Stomach (tissue), 9 donors: Measurements from ENCODE around the gene STK36. TPM values are rescaled to one million over a fixed set of nuclear protein-coding genes. Genes with fewer than 3 reads are reported as not detected.
A peak's percentile ranks its signal among the peaks of the same experiment; 100 is the strongest.

Experiments used
- DNase-seq, 2 donors: peaks; one replicate each; pipeline versions ENCODE4 v3.0.0 to v3.0.0-alpha.2; 2013 to 2019
- H3K27ac ChIP-seq, 5 donors: fragments of 200-600 bp in 4 of 5; sonication (generic) in 4 of 5; one replicate each; pipeline ENCODE4 v1.5.1; 2013 to 2019; ENCODE audit warnings: mild to moderate bottlenecking in 1 of 5, moderate library complexity in 1 of 5
- H3K27me3 ChIP-seq, 3 donors: fragments of 200-600 bp; sonication (generic); one replicate each; pipeline ENCODE4 v1.5.1; 2017 to 2019; ENCODE audit warnings: mixed run types in 1 of 3
- H3K36me3 ChIP-seq, 4 donors: fragments of 200-600 bp; sonication (generic); 1 replicate in 3 of 4; 2 replicates in 1 of 4; pipeline ENCODE4 v1.5.1; 2016 to 2019
- H3K4me1 ChIP-seq, 4 donors: fragments of 200-600 bp; sonication (generic); one replicate each; pipeline ENCODE4 v1.5.1; 2016 to 2019
- H3K4me3 ChIP-seq, 4 donors: fragments of 200-600 bp; sonication (generic) in 3 of 4; one replicate each; pipeline ENCODE4 v1.5.1; 2016 to 2019; ENCODE audit warnings: mild to moderate bottlenecking in 1 of 4
- H3K9me3 ChIP-seq, 4 donors: fragments of 200-600 bp; sonication (generic); one replicate each; pipeline ENCODE4 v1.5.1; 2016 to 2019
- CTCF ChIP-seq, 7 experiments: fragments of 450-650 bp in 4 of 7; fragments of 200-600 bp in 3 of 7; sonication (generic) in 3 of 7; IDR thresholded peaks; one replicate each; pipeline ENCODE4 v1.5.1; 2016 to 2019; ENCODE audit warnings: antibody characterized with exemption in 7 of 7, control low read depth in 2 of 7, mild to moderate bottlenecking in 1 of 7
- EP300 ChIP-seq: sonication (generic); formaldehyde crosslinking; IDR thresholded peaks from one replicate; pipeline ENCODE4 v1.6.1; 2017; ENCODE audit warnings: antibody characterized with exemption
- POLR2A ChIP-seq, 4 donors: fragments of 450-650 bp; IDR thresholded peaks; one replicate each; pipeline ENCODE4 v1.6.1; 2016; ENCODE audit warnings: antibody characterized with exemption in 4 of 4, control low read depth in 2 of 4, mild to moderate bottlenecking in 1 of 4, moderate library complexity in 1 of 4
- POLR2AphosphoS5 ChIP-seq, 3 donors: sonication (generic); formaldehyde crosslinking; IDR thresholded peaks; one replicate each; pipeline ENCODE4 v1.6.1; 2016; ENCODE audit warnings: antibody characterized with exemption in 3 of 3
- WGBS, 5 donors: extraction: QIAGEN DNeasy Blood & Tissue Kit in 3 of 5; methylation state at CpG; one replicate each; pipeline versions ENCODE4 v1.1.5 to v1.1.7; 2013 to 2018; 5-methylcytosine and 5-hydroxymethylcytosine counted together
- intact Hi-C: fragments of 100-400 bp; cut with DNase I; formaldehyde crosslinking; loops from one replicate; pipeline ENCODE4 v1.15.1; 2023; ENCODE audit warnings: low total_unique reads
- polyA plus RNA-seq, 3 donors: library from polyadenylated mRNA; stranded (reverse); fragments of 200-250 nt; gene quantifications; one replicate each; pipeline ENCODE4 v1.2.3, GENCODE V29; 2013
- total RNA-seq, 5 donors: library from RNA; depleted of rRNA; stranded (reverse); fragments of >200 nt; gene quantifications; one replicate each; pipeline versions ENCODE4 v1.1.0 to v1.2.3, GENCODE V29; 2014 to 2016
- donor health status: healthy with polysubstance abuse.
- donor health status: Bipolar disorder and iron deficiency.
- donor health status: healthy.

STK36 gene
- total and polyA plus RNA-seq, 8 donors, result 3.8 to 253 (median 27.6) TPM

GRCh38 chr2:218710687-218711549 is 39.0 kb downstream of the STK36 start, which contains the start of gene TTLL4:
Gene TTLL4, plus strand, starts transcription at chr2:218710835. Its CDS starts 26,842 bp downstream, at chr2:218737677.
- peaks cover 10 to 38% (median 20%) of the 10 kb centered on the region in 4 donors for H3K4me1 ChIP-seq
- DNase-seq, result peak; percentile 99
- TF ChIP-seq EP300 (no peak), CTCF (IDR thresholded peaks at IDR 0.05) (peak in 5 of 7 experiments; percentile 76 to 93 (median 88)), POLR2A (IDR thresholded peaks at IDR 0.05) (peak in 1 of 4 donors; percentile 19), POLR2AphosphoS5 (IDR thresholded peaks at IDR 0.05) (peak; percentile 87 to 96 (median 92))
- WGBS, 5 donors, result 0 to 1% (median 0%) methylated on average over 42 to 74 of the region's 74 CpGs
- H3K27me3 ChIP-seq, result no peaks in the 10 kb centered on the region
- H3K9me3 ChIP-seq, result no peaks in the 10 kb centered on the region
- H3K36me3 ChIP-seq, result peaks cover 0 to 6% (median 3%) of the 10 kb centered on the region in 4 donors
- peak within 1 kb of the TSS; percentile 80 to 97 (median 85) for H3K4me3 ChIP-seq
- intact Hi-C loops, result no loop called here
- peak within 1 kb of the TSS; percentile 91 to 97 (median 95) for H3K27ac ChIP-seq

- Histone ChIP-seq H3K4me3 (peak overlapping the region; percentile 80 to 97 (median 85)), H3K27me3 (no peaks in the 10 kb centered on the region), H3K9me3 (no peaks in the 10 kb centered on the region), H3K4me1 (peaks cover 10 to 44% (median 25%) of the 10 kb centered on the region in 4 donors), H3K27ac (peak overlapping the region in 4 of 5 donors; percentile 91 to 97 (median 96)), H3K36me3 (peaks cover 0 to 12% (median 9%) of the 10 kb centered on the region in 4 donors)
- TF ChIP-seq EP300 (no peak), POLR2AphosphoS5 (IDR thresholded peaks at IDR 0.05) (no peak), CTCF (IDR thresholded peaks at IDR 0.05) (no peak), POLR2A (IDR thresholded peaks at IDR 0.05) (no peak)
- intact Hi-C loops, result no loop called here
- WGBS, 5 donors, result 3 to 8% (median 7%) methylated on average over 5 of the region's 5 CpGs
- peak in 1 of 2 donors; percentile 29 for DNase-seq
Measured at GRCh38 chr2:218711550-218711929, 39.7 kb downstream of the STK36 start.

GRCh38 chr2:218713922-218714321 is 42.0 kb downstream of the STK36 start:
- Histone ChIP-seq H3K9me3 (no peaks in the 10 kb centered on the region), H3K4me3 (no peak overlapping the region), H3K27me3 (no peaks in the 10 kb centered on the region), H3K36me3 (peaks cover 0 to 17% (median 11%) of the 10 kb centered on the region in 4 donors), H3K27ac (no peak overlapping the region), H3K4me1 (peaks cover 10 to 63% (median 31%) of the 10 kb centered on the region in 4 donors)
- DNase-seq, result no peak
- WGBS, 5 donors, result 91 to 100% (median 94%) methylated on average over 2 of the region's 2 CpGs
- no peak for TF ChIP-seq POLR2AphosphoS5 (IDR thresholded peaks at IDR 0.05)
- no peak for TF ChIP-seq POLR2A (IDR thresholded peaks at IDR 0.05)
- no peak for TF ChIP-seq CTCF (IDR thresholded peaks at IDR 0.05)
- TF ChIP-seq EP300, result no peak
- intact Hi-C loops, result no loop called here

- 62 to 67% (median 64%) methylated on average over 4 of the region's 4 CpGs for WGBS, 5 donors
- TF ChIP-seq CTCF (IDR thresholded peaks at IDR 0.05) (no peak), POLR2A (IDR thresholded peaks at IDR 0.05) (no peak), EP300 (no peak), POLR2AphosphoS5 (IDR thresholded peaks at IDR 0.05) (no peak)
- Histone ChIP-seq H3K9me3 (no peaks in the 10 kb centered on the region), H3K4me3 (no peak overlapping the region), H3K27ac (no peak overlapping the region), H3K4me1 (peaks cover 10 to 69% (median 31%) of the 10 kb centered on the region in 4 donors), H3K36me3 (peaks cover 0 to 17% (median 11%) of the 10 kb centered on the region in 4 donors), H3K27me3 (no peaks in the 10 kb centered on the region)
- DNase-seq, result no peak
- intact Hi-C loops, result no loop called here
Measured at GRCh38 chr2:218716070-218716469, 44.2 kb downstream of the STK36 start.
